Suprapubic skin (tissue), 4 donors: ENCODE measurements around the gene RNF41.
A peak's percentile ranks its signal among the peaks of the same experiment; 100 is the strongest.

Experiments used
- EP300 ChIP-seq: sonication (generic); formaldehyde crosslinking; IDR thresholded peaks from one replicate; pipeline ENCODE4 v1.6.1; 2017; ENCODE audit warnings: antibody characterized with exemption
- POLR2AphosphoS5 ChIP-seq, 3 donors: sonication (generic); formaldehyde crosslinking; IDR thresholded peaks; one replicate each; pipeline ENCODE4 v1.6.1; 2017; ENCODE audit warnings: antibody characterized with exemption in 3 of 3

GRCh38 chr12:56266693-56267442, 45.1 kb upstream of the RNF41 start, which contains the start of gene COQ10A:
- TF ChIP-seq EP300 (no peak), POLR2AphosphoS5 (IDR thresholded peaks at IDR 0.05) (peak in 2 of 3 donors; percentile 7 to 27)
